GM18907 (cell line): ENCODE results near the gene JPH3.

Experiments
- ATAC-seq: cut with Tn5 transposase; IDR thresholded peaks from one replicate; pipeline ENCODE4 v1.9.1; 2021; ENCODE audit warnings: mild to moderate bottlenecking, moderate library complexity; ENCODE audit not compliant: unreplicated experiment

The JPH3 gene

GRCh38 chr16:87648698-87649487, 46.6 kb downstream of the JPH3 start:
- ATAC-seq: no peak

- no peak for ATAC-seq
Measured at GRCh38 chr16:87652386-87652785, 50.1 kb downstream of the JPH3 start.

GRCh38 chr16:87652799-87653198, 50.5 kb downstream of the JPH3 start:
- ATAC-seq: no peak

GRCh38 chr16:87653234-87653633, 50.9 kb downstream of the JPH3 start:
- ATAC-seq: no peak

- ATAC-seq: no peak
Measured at GRCh38 chr16:87654826-87655225, 52.5 kb downstream of the JPH3 start.

GRCh38 chr16:87656328-87656727, 54.0 kb downstream of the JPH3 start:
- no peak for ATAC-seq

- no peak for ATAC-seq
Measured at GRCh38 chr16:87657621-87658192, 55.4 kb downstream of the JPH3 start.

- ATAC-seq: no peak
Measured at GRCh38 chr16:87658564-87659225, 56.4 kb downstream of the JPH3 start.

- no peak for ATAC-seq
Measured at GRCh38 chr16:87661561-87661960, 59.3 kb downstream of the JPH3 start.

- ATAC-seq: no peak
Measured at GRCh38 chr16:87662254-87663204, 60.2 kb downstream of the JPH3 start.

- ATAC-seq: no peak
Measured at GRCh38 chr16:87664792-87665191, 62.5 kb downstream of the JPH3 start.

- no peak for ATAC-seq
Measured at GRCh38 chr16:87665193-87665592, 62.9 kb downstream of the JPH3 start.

GRCh38 chr16:87666919-87667318, 64.6 kb downstream of the JPH3 start:
- no peak for ATAC-seq

- ATAC-seq: no peak
Measured at GRCh38 chr16:87667443-87667842, 65.1 kb downstream of the JPH3 start.

GRCh38 chr16:87667946-87668345, 65.6 kb downstream of the JPH3 start:
- ATAC-seq: no peak

- no peak for ATAC-seq
Measured at GRCh38 chr16:87669672-87670071, 67.4 kb downstream of the JPH3 start.

- no peak for ATAC-seq
Measured at GRCh38 chr16:87671221-87671620, 68.9 kb downstream of the JPH3 start.

- no peak for ATAC-seq
Measured at GRCh38 chr16:87671715-87672270, 69.5 kb downstream of the JPH3 start.

- no peak for ATAC-seq
Measured at GRCh38 chr16:87674419-87674818, 72.1 kb downstream of the JPH3 start.

GRCh38 chr16:87675111-87675719, 72.9 kb downstream of the JPH3 start:
- ATAC-seq: no peak
